GM18861 (cell line): ENCODE results near the gene PDZD4.
"Not testable (repeated sequence)": the region's sequence is repeated elsewhere in the genome, so short reads cannot be mapped to it uniquely, and the experiment has no call there.

Source experiments
- ATAC-seq: cut with Tn5 transposase; IDR thresholded peaks from one replicate; pipeline ENCODE4 v1.9.1; 2021; ENCODE audit not compliant: unreplicated experiment

The PDZD4 gene

GRCh38 chrX:153845195-153845594, 14.9 kb upstream of the PDZD4 start:
- ATAC-seq = no peak

GRCh38 chrX:153844509-153845082, 14.3 kb upstream of the PDZD4 start:
- no peak for ATAC-seq

GRCh38 chrX:153836921-153837320, 6.6 kb upstream of the PDZD4 start:
- ATAC-seq = no peak

GRCh38 chrX:153832728-153833127, 2.4 kb upstream of the PDZD4 start:
- ATAC-seq = no peak

- ATAC-seq = no peak
These were observed 1.2 kb upstream of the PDZD4 start for GRCh38 chrX:153831429-153832150.

- ATAC-seq = no peak
These were observed 490 bp upstream of the PDZD4 start for GRCh38 chrX:153830640-153831428.

- no peak for ATAC-seq
These were observed 870 bp downstream of the PDZD4 start for GRCh38 chrX:153829549-153829798.

- no peak for ATAC-seq
These were observed 1.4 kb downstream of the PDZD4 start for GRCh38 chrX:153828723-153829548.

- ATAC-seq = no peak
These were observed 2.0 kb downstream of the PDZD4 start for GRCh38 chrX:153828308-153828707.

- ATAC-seq = no peak
These were observed 2.4 kb downstream of the PDZD4 start for GRCh38 chrX:153827903-153828302.

- no peak for ATAC-seq
These were observed 3.3 kb downstream of the PDZD4 start for GRCh38 chrX:153827016-153827415.

GRCh38 chrX:153825042-153825441, 5.3 kb downstream of the PDZD4 start:
- no peak for ATAC-seq

- no peak for ATAC-seq
These were observed 6.0 kb downstream of the PDZD4 start for GRCh38 chrX:153824348-153824747.

- no peak for ATAC-seq
These were observed 9.3 kb downstream of the PDZD4 start for GRCh38 chrX:153821066-153821465.

GRCh38 chrX:153820601-153821000, 9.7 kb downstream of the PDZD4 start:
- no peak for ATAC-seq

GRCh38 chrX:153819384-153820040, 10.8 kb downstream of the PDZD4 start:
- no peak for ATAC-seq

GRCh38 chrX:153818571-153819383, 11.6 kb downstream of the PDZD4 start:
- ATAC-seq = no peak

GRCh38 chrX:153818064-153818463, 12.3 kb downstream of the PDZD4 start:
- not testable (repeated sequence) for ATAC-seq

- ATAC-seq = no peak
These were observed 13.3 kb downstream of the PDZD4 start for GRCh38 chrX:153816831-153817690.
